HG02798 (cell line): Measurements from ENCODE around the gene TEPSIN.

Source experiments
- ATAC-seq: cut with Tn5 transposase; IDR thresholded peaks from one replicate; pipeline ENCODE4 v1.9.1; 2021; ENCODE audit warnings: mild to moderate bottlenecking; ENCODE audit not compliant: unreplicated experiment, poor library complexity

TEPSIN gene

DNA sequence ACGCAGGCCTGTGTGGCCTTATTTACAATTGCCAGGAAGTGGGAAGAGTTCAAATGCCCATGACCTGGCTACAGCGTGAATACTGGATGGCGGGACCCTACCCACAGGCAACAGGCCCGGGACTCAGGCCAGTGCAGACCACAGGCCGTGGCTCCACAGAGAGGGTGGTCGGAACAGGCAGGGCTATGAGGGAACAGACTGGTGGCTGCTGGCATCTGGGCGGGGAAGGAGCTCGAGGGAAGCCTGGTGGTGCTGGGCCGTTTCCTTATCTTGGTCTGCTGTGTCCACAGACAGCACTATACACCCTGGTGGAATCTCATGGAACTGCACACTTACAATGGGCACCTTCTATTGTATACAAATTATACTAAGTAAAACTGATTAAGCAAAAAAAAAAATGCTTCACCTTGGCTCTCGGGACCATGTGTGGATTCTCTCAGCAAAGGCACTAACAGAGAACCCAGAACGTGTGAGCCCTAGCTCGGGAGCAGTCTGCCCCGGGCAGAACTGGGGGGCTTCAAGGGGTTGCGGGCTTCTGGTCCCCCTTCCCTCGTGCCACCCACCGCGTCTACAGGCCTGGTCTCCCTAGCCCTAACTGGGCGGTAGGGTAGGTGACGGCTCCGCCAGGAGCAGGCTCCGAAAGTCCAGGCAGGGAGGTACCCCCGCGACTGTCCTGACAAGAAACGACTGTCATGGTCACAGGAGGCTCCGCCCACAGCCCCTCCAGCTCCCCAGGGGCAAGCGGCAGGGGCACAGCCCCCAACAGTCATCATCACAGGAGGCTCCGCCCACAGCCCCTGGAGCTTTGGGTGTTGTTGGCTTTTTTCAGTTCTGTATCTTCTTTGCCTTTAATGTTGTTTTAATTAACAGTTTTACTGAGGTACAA lies 37.9 kb downstream of the TEPSIN start:
- ATAC-seq: no peak

DNA sequence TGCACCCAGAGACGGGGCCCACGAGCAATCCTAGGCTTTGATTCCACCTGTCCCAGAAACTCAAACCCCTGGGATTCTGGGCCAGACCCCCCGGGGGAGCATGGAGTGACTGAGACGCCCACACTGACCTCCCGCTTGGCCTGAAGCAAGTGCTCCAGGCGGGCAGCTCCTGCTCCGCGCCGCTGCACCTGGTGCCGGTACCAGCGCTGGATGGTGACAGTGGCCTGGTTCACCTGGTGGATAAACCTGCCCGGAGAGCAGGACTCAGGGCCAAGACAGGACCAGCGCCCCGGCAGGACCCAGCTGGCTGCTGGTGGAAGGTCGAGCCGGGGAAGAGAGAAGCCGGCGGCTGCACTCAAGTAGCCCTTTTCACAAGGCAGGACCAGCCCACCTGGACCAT lies 38.7 kb downstream of the TEPSIN start:
- ATAC-seq: no peak

DNA sequence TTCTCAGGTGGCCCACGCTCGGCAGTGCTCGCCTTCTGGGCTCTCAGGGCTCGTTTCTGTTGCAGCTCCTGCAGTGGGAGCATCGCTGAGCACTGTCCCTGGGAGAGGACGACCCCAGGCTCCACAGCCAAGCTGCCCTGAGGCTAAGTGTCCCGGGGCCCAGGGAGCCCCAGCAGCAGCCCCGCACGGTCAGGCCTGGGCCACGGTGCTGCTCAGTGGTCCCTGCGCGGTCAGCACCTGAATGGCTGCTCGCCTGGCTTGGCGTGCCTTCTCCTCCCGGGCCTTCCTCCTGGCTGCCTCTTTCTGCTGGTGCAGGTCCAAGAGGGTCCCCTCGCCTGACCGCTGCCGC lies 39.4 kb downstream of the TEPSIN start:
- ATAC-seq: no peak

DNA sequence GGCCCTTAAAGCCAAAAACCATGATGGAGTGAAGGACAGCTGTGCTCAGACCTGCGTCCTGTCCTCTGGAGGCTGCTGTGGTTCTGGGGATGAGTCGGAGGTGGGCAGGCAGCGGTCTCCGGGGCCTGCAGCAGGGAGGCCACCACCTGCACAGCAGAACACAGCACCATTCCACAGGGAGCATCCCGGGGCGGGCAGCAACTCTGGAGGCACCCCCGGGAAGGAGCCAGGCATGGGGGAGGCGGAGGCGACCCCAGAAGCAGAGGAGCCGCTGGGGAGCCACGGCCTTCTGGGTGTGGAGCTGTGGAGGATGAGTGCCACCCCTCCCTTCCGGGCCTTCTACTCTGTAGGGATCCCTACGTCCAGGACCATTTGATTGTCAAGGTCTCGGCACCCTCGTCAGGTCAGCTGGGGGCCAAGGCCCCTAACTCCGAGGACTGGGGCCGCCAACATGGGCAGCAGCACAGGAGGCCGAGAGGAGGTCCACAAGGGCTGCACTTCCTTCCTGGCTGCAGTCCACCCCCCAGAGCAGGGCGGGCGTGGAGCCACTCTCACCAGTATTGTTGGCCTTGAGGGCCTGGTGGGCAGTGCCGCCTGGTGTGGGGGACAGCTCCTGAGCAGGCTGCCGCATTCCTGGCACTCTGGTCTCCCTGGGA lies 39.9 kb downstream of the TEPSIN start:
- ATAC-seq: no peak

DNA sequence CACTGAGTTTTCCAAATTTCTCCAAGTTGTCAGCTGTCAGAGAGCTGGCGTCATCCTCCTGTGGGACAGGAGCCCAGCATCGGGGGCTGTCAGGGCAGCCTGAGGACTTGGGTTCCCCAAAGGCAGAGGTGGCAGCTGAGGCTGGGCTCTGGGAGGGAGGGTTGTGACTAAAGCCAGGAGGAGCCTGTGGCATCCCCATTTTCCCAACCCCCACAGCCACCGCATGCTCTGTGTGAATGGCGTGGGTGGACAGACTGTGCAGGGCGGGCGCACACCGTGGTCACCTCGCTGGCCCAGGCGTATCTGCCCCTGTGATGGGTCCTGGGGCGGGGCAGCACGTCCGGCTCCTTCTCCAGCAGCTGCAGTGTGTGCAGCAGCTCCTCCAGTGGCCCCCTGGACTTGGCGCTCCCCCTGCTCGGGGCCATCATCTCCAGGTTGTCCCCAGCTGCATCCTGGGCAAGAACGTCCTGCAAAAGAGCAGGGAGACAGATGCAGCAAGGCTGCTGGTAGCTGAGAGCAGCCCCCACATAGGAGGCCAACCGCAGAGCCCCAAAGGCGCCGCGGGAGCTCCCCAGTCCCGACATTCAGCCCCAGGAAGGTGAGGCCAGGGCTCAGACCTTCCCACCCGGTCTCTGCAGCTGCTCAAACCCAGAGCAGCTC lies 40.9 kb downstream of the TEPSIN start:
- no peak for ATAC-seq

DNA sequence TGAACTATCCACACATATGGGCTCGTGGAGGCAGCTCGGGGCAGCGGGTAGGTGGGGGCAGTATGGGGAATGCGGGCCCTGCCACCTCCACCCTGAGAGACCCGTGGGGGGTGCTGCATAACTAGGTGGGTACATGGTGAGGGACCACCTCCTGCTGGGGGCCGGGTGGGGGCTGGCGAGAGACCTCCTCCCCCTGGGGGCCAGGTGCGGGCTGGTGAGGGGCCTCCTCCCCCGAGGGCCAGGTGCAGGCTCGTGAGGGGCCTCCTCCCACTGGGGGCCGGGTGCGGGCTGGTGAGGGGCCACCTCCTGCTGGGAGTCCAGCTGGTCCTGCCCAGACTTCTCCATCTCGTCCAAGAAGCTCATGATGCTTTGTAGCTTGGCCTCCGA lies 41.5 kb downstream of the TEPSIN start:
- no peak for ATAC-seq

DNA sequence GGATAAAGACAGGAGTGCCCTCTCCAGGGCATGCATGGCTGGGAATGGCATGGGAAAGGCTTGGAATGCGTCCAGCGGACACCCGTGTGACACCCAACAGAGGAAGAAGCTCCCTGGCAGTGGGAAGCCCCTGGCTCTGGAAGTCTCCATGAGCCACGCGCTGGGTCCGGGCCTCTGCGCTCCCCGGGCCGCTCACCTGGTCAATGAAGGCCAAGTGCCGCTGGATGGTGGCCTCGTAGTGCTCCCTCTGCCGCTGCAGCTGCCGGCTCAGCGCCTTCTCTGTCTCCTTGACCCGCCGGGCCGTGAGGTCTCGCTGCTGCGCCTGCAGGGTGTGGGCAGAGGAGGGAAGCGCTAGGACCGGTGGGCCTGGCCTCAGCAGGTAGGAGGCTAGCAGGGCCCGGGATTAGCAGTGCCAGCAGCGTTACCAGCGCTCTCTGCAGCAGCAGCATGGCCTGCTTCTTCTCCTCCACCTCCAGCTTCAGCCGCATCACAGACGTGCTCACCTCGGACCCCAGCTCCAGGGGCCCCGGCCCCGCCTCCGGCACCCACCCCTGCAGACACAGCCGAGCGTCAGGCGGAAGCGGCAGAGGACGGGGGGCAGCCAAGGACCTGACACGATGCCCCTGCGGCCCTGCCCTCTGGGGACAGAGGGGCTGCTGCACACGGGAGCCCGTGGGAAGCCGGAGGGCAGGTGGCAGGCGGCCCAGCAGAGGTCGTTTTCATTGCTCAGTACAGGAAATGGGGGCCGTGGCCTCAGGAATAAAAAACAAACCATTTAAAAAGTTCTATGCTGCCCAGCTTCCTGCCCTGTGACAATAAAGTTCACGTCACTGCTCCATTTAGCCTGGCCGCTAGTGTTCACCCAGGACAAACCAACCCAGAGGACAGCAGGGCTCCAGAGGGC lies 42.1 kb downstream of the TEPSIN start:
- ATAC-seq: no peak

DNA sequence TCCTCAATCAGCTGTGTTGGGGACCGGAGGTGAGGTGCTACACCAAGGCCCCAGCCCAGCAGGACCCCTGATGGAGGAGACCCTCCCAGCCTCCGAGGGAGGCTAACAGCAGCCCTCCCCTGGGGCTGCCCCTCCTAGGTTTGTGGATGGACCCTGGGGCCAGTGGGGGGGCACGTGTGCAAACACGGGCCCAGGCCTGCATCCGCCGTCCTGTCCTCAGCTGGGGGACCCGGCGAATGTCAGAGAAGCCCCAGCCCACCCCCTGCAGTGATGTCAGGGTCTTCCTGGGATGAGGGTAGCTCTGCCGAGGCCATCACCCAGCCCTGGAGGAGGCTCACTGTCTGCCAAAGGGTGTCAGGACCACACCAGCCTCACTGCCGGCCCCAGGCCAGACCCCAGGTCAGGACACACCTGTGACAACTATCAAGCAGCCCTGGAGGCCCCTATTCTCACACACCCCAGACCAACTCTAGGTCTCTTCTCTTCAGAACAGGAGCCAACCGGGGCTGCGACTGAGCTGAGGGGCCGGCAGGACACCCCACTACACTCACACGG lies 42.8 kb downstream of the TEPSIN start:
- no peak for ATAC-seq

DNA sequence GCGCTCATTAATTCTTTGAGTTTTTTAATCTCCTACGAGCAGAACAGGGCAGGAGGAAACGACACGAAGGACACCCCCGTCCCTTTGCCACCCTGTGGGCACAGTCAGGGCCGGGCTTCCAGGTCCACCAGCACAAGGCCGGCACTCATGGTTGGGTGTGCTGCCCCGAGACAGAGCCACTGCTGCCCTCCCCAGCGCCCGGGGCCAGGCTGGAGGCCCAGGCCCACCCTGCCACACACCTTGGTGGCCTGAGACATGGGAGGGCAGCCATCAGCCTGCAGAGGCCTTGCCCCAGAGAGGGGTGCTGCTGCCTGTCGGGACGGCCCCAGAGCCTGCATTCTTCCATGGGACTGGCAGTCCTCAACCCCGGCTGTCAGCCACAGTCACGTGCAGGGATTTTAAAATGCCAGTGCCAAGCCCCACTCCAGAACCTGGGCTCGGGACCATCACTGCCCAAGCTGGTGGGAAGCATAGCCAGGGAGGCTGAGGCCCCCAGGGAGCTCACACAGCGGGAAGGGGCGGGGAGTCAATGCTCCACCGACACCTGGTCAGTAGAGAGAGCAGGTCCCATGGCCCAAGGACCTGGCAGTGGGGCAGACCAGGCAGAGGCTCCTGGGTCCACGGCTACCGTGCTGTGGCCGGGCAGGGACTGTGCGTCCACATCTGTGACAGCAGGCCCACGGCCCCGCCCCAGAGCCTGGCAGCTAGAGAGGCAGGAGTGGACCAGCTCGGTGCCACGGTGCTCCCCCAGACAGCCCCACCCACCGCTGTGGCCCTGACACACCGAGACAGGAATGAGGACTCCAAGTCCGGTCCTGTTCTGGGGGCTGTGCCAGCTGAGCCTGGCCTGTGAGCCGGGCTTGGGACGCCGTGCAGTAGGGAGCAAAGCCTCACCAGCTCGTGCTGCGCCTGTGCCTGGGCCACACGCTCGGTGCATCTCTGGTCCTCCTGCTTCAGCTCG lies 43.6 kb downstream of the TEPSIN start:
- ATAC-seq: no peak

DNA sequence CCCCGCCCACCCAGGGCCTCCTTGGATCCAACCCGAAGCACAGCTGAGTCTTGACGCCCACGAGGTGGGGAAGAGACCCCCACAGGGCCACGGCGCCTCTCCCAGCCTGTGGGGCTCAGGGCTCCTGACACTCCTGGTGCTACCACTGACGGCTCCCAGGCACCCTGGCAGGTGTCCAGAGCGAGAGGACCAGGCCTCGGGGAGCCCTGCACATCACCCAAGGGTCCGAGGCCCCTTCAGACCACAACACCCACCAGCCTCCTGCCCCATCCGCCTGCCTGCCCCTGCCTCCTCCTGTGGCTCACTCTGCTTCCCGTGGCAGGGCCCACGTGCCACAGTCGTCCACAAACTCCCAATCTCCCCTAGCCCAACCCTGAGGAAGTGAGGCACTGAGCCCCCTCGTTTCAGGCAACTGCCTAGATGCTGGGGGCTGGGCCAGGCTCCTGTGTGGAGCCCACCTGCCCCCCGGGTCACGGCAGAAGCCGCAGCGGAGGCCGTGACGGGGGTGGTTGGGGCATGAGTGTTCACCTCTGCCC lies 44.6 kb downstream of the TEPSIN start:
- no peak for ATAC-seq

DNA sequence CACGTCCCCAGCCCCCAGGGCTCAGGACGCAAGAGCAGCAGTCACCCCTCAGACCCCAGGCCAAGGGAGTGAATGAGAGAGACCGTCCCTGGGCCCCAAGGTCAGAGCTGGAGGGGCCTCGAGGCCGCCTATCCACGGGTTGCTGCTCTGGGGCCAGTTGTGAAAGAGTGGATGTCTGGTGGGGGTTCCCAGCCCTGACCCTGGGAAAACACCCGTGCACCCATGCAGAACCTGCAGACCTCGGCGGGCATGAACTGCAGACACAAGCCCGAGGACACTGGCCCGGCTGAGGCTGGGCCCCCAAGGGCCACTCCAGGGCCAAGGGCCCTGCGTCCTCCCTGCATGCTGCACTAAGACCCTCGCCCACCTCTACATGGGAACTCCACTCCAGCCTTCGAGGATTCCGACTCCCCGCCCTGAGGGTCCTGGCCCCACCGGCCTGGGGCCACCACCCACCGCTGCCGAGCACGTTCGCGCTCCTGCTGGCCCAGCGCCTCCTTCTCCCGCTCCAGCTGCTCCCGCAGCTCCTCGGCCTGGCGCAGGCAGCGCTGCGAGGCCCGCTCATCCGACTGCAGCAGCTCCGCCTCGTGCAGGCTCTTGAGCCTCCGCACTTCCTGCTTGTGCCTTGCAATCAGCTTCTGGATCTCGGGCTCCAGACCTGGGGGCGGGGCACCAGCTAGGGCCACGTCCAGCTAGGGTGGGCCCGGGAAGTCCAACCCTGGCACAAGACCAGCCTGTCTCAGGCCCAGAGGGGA lies 45.2 kb downstream of the TEPSIN start:
- ATAC-seq: no peak

DNA sequence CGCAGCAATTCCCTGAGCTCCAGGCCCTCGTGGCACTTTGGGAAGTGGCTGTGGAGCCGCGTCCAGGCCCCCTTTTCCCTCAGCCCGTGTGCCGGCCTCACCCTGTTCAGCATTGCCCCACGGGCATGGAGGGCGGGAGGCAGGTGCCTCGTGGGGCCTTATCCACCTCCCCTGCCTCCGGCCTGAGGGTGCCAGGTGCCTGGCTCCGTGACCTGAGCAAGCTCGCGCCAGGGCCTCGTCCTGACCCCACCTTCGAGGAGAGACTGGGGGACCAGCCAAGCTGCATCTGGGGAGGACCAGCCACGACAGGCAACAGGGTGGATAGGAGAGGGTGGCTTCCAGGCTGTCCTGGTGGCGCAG lies 45.8 kb downstream of the TEPSIN start:
- ATAC-seq: no peak

DNA sequence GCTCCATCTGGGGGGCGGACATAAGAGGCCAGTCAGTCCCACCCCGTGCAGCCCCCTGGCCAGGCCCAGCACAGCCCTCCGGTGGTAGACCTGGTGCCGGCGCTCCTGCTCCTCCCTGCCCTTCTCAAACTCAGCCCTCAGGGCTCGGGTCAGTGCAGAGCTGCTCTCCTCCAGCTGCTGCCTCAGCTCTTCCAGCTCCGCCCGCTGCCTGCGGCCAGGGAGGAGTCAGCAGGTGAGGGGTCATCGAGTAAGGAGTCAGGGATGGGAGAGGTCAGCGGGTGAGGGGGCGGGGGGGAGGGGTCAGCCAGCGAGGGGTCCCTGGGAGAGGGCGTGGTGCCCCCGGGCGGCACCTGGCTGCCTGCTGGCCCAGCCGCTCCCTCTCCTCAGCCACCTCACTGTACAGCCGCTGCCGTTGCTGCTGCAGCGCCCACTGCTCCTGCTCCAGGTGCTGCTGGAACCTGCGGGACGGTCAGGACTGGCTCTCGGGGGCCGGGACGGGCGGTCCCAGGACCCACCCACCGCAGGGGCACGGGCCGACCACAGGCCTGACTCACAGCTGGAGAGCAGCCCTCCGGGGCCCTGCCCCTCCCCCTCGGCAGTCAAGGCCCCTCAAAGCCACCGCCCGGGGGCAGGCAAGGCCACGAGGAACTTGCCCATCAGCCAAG lies 46.3 kb downstream of the TEPSIN start:
- no peak for ATAC-seq

DNA sequence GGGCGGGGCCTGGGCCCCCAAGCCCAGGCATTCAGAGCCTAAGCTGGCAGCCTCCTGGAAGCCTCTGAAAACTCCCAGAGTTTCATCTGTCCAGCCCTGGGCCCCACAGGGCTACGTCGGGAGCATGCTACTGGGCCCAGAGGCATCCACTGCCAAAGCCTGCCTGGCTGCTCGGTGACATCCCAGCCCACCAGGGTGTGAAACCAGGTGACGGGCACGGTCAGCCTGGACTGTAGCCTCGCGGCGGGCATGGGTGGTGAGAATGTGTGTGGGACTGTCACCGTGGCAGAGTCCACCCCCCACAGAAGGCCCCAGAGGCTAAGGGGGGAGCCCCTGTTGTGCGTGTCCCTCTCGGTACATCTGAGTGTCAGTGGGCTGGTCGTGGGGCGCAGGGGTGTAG lies 47.2 kb downstream of the TEPSIN start:
- no peak for ATAC-seq

DNA sequence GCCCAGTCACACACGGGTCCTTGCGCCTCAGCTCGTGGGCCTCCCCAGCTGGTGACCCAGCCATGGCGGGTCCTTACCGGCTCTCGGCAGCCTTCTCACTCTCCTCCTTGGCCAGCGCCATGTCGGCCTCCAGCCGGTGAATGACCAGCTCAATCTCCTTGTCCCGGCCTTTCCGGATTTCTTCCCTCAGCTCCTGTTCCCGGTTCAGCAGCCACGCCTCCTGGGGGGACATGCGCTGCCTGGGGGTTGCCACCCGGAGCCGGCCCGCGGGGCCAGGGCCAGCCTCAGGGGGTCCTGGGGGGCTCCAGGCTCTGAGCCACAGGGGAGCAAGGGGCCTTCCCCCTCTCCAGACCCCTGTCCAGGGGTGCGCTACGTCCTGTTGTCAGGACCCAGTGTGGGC lies 47.7 kb downstream of the TEPSIN start:
- no peak for ATAC-seq

DNA sequence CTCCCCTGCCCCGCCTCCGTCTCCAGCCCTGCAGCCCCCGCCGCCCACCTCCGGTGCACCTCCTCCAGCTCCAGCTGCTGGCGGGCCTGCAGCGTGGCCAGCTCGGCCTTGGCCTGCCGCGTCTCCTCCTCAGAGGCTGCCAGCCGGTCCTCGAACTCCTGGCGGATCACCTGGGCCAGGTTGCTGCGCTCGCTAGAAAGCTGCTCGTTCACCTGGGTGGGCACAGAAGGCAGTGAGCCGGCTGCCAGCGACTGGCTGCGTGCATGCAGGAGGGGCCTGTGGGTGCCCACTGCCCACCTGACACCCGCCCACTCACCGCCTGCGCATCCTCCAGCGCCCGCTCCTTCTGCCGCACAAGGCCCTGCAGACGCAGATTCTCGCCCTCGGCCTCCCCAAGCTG lies 48.3 kb downstream of the TEPSIN start:
- ATAC-seq: no peak

DNA sequence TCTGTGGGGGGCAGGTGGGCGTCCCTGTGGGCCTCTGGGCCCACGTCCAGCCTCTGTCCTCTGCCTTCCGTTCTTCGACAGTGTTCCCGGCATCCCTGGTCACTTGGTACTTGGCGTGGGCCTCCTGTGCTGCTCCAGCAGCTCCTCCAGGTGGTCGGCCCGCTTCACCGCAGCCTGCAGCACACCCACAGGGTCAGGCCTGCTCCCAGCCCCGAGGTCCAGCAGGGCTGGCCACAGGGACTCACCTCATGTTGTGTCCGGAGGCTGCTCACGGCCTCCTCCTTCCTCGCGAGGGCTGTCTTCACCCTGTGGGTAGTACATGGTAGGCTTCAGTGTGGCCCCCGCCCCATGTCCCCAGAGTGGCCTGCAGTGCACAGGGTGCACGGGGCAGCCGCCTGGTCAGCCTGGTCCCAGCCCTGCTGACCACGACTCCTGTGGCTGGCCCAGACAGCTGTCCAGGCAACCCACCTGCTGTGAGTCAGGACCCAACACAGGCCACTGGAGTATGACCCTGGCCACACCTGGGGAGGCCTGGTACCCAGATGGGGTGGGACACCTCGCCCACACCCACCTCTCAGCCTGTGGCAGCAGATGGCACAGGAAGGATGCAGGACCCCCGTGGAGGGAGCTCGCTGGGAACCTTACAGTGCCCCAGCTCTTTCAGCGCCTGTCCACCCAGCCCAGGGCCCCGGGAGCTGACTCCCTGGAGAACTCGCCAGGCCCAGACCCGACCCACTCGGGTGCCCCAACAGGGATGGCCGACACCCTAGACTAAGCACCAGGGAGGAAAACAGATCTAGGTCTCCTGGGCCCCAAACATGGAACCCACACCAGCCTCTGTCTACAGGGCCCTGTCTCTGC lies 49.0 kb downstream of the TEPSIN start:
- ATAC-seq: no peak
